ENCODE measurements around the gene CNOT6L. TPM values are rescaled to one million over a fixed set of nuclear protein-coding genes. Genes with fewer than 3 reads are reported as not detected.
"Not testable (repeated sequence)": the region's sequence is repeated elsewhere in the genome, so short reads cannot be mapped to it uniquely, and the experiment has no call there.

The CNOT6L gene
- 10 to 100 TPM in 3 of 4 donors, 1 to 10 TPM in 1; 10.0 to 21.1 (median 13.1) TPM for total RNA-seq

DNA sequence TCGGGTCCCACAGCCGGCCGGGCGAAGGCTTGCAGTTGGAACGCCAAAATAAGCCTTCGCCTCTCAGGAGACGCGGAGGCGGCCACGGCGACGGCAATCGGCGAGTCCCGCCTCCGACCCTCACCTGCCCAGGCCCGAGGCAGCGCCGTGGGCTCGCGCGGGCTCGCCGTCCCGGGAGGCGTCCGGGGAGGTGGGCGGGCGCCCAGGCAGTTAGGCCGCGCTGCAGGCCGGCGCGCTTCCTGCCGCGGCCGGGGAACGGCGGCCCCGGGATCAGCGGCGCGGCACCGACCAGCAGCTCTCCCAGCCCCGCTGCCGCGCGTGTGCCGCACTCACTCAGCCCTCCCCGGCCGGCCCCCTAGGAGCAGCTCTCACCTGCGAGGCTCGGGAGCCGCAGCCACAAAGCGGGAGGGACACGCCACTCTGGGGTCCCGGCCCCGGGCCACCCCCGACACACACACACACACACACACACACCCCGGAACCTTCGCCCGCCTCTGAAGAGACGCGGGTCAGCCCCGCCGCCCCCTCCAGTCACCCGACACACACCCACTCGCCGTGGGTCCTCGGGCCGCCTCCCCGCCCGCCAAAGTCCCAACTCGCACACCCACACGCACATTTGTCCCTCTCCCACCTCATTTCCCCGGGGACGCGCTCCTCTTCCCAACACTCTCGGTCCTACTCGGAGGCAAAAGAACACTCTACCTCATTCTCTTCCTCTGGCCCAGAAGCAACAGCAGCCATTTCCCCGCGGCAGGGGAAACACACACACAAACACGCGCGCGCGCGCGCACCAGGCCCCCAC is at the start of gene CNOT6L:
CNOT6L (minus strand) TSS at position 767 of the 802 bp plus-strand sequence; CDS start at position 707, 60 bp downstream.
- TF ChIP-seq, protein P1, sequence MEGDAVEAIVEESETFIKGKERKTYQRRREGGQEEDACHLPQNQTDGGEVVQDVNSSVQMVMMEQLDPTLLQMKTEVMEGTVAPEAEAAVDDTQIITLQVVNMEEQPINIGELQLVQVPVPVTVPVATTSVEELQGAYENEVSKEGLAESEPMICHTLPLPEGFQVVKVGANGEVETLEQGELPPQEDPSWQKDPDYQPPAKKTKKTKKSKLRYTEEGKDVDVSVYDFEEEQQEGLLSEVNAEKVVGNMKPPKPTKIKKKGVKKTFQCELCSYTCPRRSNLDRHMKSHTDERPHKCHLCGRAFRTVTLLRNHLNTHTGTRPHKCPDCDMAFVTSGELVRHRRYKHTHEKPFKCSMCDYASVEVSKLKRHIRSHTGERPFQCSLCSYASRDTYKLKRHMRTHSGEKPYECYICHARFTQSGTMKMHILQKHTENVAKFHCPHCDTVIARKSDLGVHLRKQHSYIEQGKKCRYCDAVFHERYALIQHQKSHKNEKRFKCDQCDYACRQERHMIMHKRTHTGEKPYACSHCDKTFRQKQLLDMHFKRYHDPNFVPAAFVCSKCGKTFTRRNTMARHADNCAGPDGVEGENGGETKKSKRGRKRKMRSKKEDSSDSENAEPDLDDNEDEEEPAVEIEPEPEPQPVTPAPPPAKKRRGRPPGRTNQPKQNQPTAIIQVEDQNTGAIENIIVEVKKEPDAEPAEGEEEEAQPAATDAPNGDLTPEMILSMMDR (IDR thresholded peaks at IDR 0.05 in 4 of 5, conservative IDR thresholded peaks at IDR 0.05 in 1 of 5) = no peak
- TF ChIP-seq POLR2A (IDR thresholded peaks at IDR 0.05) = peak; percentile 26 to 44
- Histone ChIP-seq H3K9me3 (no peaks in the 10 kb centered on the region), H3K4me1 (peaks cover 47 to 53% of the 10 kb centered on the region in 2 donors), H3K4me3 (peak within 1 kb of the TSS; percentile 80 to 97 (median 92)), H3K27ac (peak within 1 kb of the TSS; percentile 91 to 100 (median 98)), H3K36me3 (no peaks in the 10 kb centered on the region), H3K27me3 (no peaks in the 10 kb centered on the region)
- intact Hi-C loops (cut with DNase I; ENCODE audit: low total_unique reads) = loop anchor here (2.0 to 5.0 kb wide), 2 partner anchors 42 to 238 kb away; partner anchors contain the start of gene FRAS1
- in situ Hi-C loops (cut with MboI; ENCODE audit: low sequenced_read_pairs in 4 of 4) = no loop called here
- peak; percentile 50 to 63 for ATAC-seq
- DNase-seq = peak; percentile 43 to 56

DNA sequence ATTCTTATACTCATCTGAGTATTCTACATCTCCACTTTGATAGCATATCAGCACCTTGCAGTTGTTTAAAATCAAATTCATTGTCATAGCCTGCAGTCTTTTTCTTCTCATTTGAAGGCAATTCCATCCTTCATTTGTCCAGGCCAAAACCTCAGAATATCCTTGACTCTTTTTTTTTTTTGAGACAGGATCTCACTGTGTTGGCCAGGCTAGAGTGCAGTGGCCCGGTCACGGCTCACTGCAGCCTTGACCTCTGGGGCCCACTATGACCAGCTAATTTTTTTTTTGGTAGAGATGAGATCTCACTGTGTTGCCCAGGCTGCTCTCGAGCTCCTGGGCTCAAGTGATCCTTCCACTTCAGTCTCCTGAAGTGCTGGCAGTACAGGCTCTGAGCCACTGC is 46.1 kb upstream of the CNOT6L start:
- no peaks in the 10 kb centered on the region for H3K27me3 ChIP-seq
- no peaks in the 10 kb centered on the region for H3K36me3 ChIP-seq
- DNase-seq (no peak), ATAC-seq (no peak)
- H3K27ac ChIP-seq = no peak overlapping the region
- peaks cover 12 to 14% of the 10 kb centered on the region in 2 donors for H3K4me1 ChIP-seq
- in situ Hi-C loops (cut with MboI; ENCODE audit: low sequenced_read_pairs in 4 of 4) = no loop called here
- TF ChIP-seq, protein P1 (IDR thresholded peaks at IDR 0.05 in 4 of 5, conservative IDR thresholded peaks at IDR 0.05 in 1 of 5) = no peak
- TF ChIP-seq POLR2A (IDR thresholded peaks at IDR 0.05) = no peak
- intact Hi-C loops (cut with DNase I; ENCODE audit: low total_unique reads) = loop anchor here (10.0 kb wide), 1 partner anchor 790 kb away; the partner anchor contains the start of gene CCNI
- no peak overlapping the region for H3K4me3 ChIP-seq
- H3K9me3 ChIP-seq = no peaks in the 10 kb centered on the region

DNA sequence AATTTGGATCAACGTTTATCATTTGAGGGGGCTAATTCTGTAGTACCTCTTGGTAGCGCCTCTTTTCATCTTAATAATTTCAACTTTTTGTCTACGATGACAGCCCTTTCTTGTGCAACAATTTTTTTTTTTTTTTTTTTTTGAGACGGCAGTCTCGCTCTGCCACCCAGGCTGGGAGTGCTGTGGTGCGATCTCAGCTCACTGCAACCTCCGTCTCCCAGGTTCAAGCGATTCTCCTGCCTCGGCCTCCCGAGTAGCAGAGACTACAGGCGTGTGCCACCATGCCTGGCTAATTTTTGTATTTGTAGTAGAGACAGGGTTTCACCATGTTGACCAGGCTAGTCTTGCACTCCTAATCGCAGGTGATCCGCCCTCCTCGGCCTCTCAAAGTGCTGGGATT is 44.2 kb upstream of the CNOT6L start:
- ATAC-seq; H3K36me3 ChIP-seq; DNase-seq; H3K27me3 ChIP-seq; H3K9me3 ChIP-seq; in situ Hi-C loops (cut with MboI; ENCODE audit: low sequenced_read_pairs in 4 of 4): not testable (repeated sequence)
- intact Hi-C loops (cut with DNase I; ENCODE audit: low total_unique reads) = loop anchor here (2.0 to 10.0 kb wide), 2 partner anchors 195 to 789 kb away; partner anchors contain the start of gene CCNI
- H3K27ac ChIP-seq = peak overlapping the region; percentile 82 to 94 (median 88)
- peaks cover 11 to 12% of the 10 kb centered on the region in 2 donors for H3K4me1 ChIP-seq
- H3K4me3 ChIP-seq = peak overlapping the region; percentile 59 to 86 (median 76)

DNA sequence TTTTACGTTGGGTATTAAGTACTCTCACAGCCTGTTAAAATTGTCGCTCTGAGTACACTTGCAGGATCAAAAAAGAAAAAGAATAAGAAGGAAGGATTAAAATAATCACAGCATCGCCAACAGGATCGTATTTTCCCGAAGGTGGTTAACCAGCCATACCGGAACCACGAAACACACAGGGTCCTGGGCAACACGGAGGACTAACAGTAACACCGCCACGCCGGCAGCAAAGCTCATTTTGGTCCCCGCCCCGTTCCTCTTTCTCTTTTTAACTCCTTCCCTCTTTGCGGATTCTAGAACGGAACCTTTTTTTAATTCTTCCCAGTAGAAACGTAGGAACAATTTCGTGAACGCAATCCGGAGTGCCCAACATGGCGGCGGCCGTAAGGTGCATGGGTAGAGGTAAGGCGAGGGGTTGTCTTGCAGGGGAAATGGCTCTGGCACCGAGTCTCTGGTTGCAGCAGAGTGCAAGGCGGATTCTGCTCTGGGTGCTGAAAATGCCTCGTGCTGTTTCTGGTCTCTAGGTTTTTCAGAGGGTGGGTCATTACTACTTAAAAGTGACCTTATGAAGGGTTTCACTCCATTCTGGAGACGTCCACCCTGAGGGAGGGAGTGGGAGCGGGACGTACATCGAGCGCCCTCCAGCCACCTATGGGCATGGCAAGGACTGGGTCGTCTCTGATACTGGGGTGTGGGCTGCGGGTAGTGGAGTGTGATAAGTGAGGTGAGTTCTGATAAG is 43.5 kb upstream of the CNOT6L start, which contains the start of gene MRPL1:
MRPL1 (plus strand) TSS at position 353 of the 739 bp plus-strand sequence; CDS start at position 372, 19 bp downstream.
- H3K36me3 ChIP-seq = no peaks in the 10 kb centered on the region

More for the DNA sequence above, 43.5 kb upstream of the CNOT6L start, which contains the start of gene MRPL1:
- DNase-seq (peak; percentile 85 to 89), ATAC-seq (peak; percentile 96 to 97)
- Histone ChIP-seq H3K4me1 (peaks cover 11 to 12% of the 10 kb centered on the region in 2 donors), H3K4me3 (peak within 1 kb of the TSS; percentile 59 to 86 (median 76)), H3K27me3 (no peaks in the 10 kb centered on the region), H3K27ac (peak within 1 kb of the TSS; percentile 82 to 94 (median 88)), H3K9me3 (no peaks in the 10 kb centered on the region)
- in situ Hi-C loops (cut with MboI; ENCODE audit: low sequenced_read_pairs in 4 of 4) = no loop called here
- intact Hi-C loops (cut with DNase I; ENCODE audit: low total_unique reads) = loop anchor here (1.0 to 10.0 kb wide), 3 partner anchors 42 to 788 kb away; partner anchors contain the start of gene CCNI
- TF ChIP-seq, protein P1 (IDR thresholded peaks at IDR 0.05 in 4 of 5, conservative IDR thresholded peaks at IDR 0.05 in 1 of 5) = peak in 2 of 5 experiments; percentile 4 to 38
- TF ChIP-seq POLR2A (IDR thresholded peaks at IDR 0.05) = peak; percentile 17 to 65
